Measurements from ENCODE around the gene ACAP1. TPM values are rescaled to one million over a fixed set of nuclear protein-coding genes. Genes with fewer than 3 reads are reported as not detected.

Gene ACAP1
- total and polyA plus RNA-seq, 9 of the 15 experiments (the other 6 are each of a cell fraction or from before 2014, with no cell fraction given), result 0.15 to 8.5 (median 2.4) TPM

DNA sequence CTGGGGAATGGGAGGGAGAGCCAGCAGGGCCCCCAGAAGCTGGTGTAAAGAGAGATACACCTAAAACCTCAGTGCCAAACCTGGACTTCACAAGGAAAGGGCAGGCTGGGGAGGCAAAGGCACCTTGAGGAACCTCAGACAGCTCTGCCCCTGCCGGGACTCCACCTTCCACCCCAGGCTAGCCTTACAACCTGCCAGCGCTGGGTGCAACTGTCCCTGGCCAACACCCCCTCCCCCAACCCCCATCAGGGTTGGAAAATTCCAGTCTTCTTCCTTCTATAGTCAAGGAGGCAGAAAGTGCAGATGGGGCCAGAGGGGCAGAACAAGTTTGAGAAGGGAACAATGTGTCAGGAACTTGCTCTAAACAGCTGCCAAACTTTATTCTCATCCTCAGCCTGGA lies 44.1 kb upstream of the ACAP1 start:
- DNase-seq (ENCODE audit: extremely low read depth in 1 of 4, low spot score in 3 of 4), result no peak
- no peaks in the 10 kb centered on the region for H3K79me2 ChIP-seq (ENCODE audit: control insufficient read depth, insufficient read depth, low read length)
- WGBS (ENCODE audit: insufficient coverage, low coverage, missing lambda C conversion rate), result 20% methylated on average over 2 of the region's 2 CpGs
- intact Hi-C loops (cut with micrococcal nuclease) (no loop called here), in situ Hi-C loops (cut with MboI) (no loop called here)
- no peak overlapping the region for H3K4me2 ChIP-seq (ENCODE audit: insufficient read depth, low read length)
- H3K4me1 ChIP-seq (replicated peaks in 1 of 2; ENCODE audit: control insufficient read depth in 2 of 2, insufficient read depth in 2 of 2, low read length in 2 of 2), result peaks cover 17 to 53% of the 10 kb centered on the region in 2 experiments
- no peak for FAIRE-seq
- H4K20me1 ChIP-seq (replicated peaks; ENCODE audit: control insufficient read depth, insufficient read depth, low read length), result no peaks in the 10 kb centered on the region
- no peak overlapping the region for H2AFZ ChIP-seq (ENCODE audit: low read depth, low read length)
- no peak for ATAC-seq
- H3K27ac ChIP-seq (ENCODE audit: extremely low read depth, low read depth, low read length), result no peak overlapping the region
- no peak overlapping the region; a peak in 1 of 4 replicates for H3K9ac ChIP-seq (ENCODE audit: insufficient read depth in 1 of 2, low read depth in 2 of 2, low read length in 2 of 2)
- ChIA-PET POLR2A (no interaction called here), CTCF (ENCODE audit: low intra/inter-chr PET ratio) (no interaction called here)
- BruUV-seq (replicated peaks), result no TSS peak
- no peaks in the 10 kb centered on the region for H3K9me3 ChIP-seq (replicated peaks; ENCODE audit: control insufficient read depth, insufficient read depth, low read depth, low read length)
- H3K4me3 ChIP-seq, result no peak overlapping the region
- no peaks in the 10 kb centered on the region for H3K27me3 ChIP-seq (ENCODE audit: control insufficient read depth in 2 of 2, insufficient read depth in 2 of 2, low read length in 2 of 2)
- no peaks in the 10 kb centered on the region for H3K36me3 ChIP-seq (ENCODE audit: control insufficient read depth, insufficient read depth, low read length)
- H3K9me1 ChIP-seq (ENCODE audit: control insufficient read depth, insufficient read depth, low read length), result no peaks in the 10 kb centered on the region
- TF ChIP-seq STAT5A (IDR thresholded peaks at IDR 0.05; ENCODE audit: borderline replicate concordance, low read length) (no peak), SIRT6 (IDR thresholded peaks at IDR 0.05; ENCODE audit: low read depth, low read length) (no peak), PRPF4 (IDR thresholded peaks at IDR 0.05; ENCODE audit: insufficient read depth, low read depth, low read length, poor library complexity, severe bottlenecking) (no peak), SNIP1 (IDR thresholded peaks at IDR 0.05; ENCODE audit: low read depth) (no peak), ILK (tag; IDR thresholded peaks at IDR 0.05; ENCODE audit: borderline replicate concordance, low read depth) (no peak), ZNF561 (CRISPR knock-in tag; conservative IDR thresholded peaks at IDR 0.05) (no peak), SRF (CRISPR knock-in tag; IDR thresholded peaks at IDR 0.05) (no peak), PURB (CRISPR knock-in tag; IDR thresholded peaks at IDR 0.05; ENCODE audit: low read depth) (no peak), ZNF217 (CRISPR knock-in tag; IDR thresholded peaks at IDR 0.05) (no peak), ESRRB (CRISPR knock-in tag; IDR thresholded peaks at IDR 0.05; ENCODE audit: borderline replicate concordance) (no peak), JUN (IDR thresholded peaks at IDR 0.05; ENCODE audit: borderline replicate concordance, low read depth, low read length) (no peak), JUN (CRISPR knock-in tag; IDR thresholded peaks at IDR 0.05; ENCODE audit: borderline replicate concordance) (no peak)
- TF ChIP-seq, protein P1, sequence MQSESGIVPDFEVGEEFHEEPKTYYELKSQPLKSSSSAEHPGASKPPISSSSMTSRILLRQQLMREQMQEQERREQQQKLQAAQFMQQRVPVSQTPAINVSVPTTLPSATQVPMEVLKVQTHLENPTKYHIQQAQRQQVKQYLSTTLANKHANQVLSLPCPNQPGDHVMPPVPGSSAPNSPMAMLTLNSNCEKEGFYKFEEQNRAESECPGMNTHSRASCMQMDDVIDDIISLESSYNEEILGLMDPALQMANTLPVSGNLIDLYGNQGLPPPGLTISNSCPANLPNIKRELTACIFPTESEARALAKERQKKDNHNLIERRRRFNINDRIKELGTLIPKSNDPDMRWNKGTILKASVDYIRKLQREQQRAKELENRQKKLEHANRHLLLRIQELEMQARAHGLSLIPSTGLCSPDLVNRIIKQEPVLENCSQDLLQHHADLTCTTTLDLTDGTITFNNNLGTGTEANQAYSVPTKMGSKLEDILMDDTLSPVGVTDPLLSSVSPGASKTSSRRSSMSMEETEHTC (IDR thresholded peaks at IDR 0.05), result no peak
- TF ChIP-seq, protein P2, sequence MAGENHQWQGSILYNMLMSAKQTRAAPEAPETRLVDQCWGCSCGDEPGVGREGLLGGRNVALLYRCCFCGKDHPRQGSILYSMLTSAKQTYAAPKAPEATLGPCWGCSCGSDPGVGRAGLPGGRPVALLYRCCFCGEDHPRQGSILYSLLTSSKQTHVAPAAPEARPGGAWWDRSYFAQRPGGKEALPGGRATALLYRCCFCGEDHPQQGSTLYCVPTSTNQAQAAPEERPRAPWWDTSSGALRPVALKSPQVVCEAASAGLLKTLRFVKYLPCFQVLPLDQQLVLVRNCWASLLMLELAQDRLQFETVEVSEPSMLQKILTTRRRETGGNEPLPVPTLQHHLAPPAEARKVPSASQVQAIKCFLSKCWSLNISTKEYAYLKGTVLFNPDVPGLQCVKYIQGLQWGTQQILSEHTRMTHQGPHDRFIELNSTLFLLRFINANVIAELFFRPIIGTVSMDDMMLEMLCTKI (IDR thresholded peaks at IDR 0.05; ENCODE audit: partially characterized antibody), result no peak
- TF ChIP-seq, protein P3, sequence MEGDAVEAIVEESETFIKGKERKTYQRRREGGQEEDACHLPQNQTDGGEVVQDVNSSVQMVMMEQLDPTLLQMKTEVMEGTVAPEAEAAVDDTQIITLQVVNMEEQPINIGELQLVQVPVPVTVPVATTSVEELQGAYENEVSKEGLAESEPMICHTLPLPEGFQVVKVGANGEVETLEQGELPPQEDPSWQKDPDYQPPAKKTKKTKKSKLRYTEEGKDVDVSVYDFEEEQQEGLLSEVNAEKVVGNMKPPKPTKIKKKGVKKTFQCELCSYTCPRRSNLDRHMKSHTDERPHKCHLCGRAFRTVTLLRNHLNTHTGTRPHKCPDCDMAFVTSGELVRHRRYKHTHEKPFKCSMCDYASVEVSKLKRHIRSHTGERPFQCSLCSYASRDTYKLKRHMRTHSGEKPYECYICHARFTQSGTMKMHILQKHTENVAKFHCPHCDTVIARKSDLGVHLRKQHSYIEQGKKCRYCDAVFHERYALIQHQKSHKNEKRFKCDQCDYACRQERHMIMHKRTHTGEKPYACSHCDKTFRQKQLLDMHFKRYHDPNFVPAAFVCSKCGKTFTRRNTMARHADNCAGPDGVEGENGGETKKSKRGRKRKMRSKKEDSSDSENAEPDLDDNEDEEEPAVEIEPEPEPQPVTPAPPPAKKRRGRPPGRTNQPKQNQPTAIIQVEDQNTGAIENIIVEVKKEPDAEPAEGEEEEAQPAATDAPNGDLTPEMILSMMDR (IDR thresholded peaks at IDR 0.05 in 2 of 3, conservative IDR thresholded peaks at IDR 0.05 in 1 of 3; ENCODE audit: insufficient read depth in 2 of 3, low read depth in 1 of 3, low read length in 3 of 3), result no peak

Data from K562 (cell line).